GM21381 (cell line): ENCODE measurements around the gene NR2F1.

Experiments used
- ATAC-seq: cut with Tn5 transposase; IDR thresholded peaks from one replicate; pipeline ENCODE4 v1.9.1; 2021; ENCODE audit warnings: mild to moderate bottlenecking, moderate library complexity; ENCODE audit not compliant: unreplicated experiment

NR2F1 gene

DNA sequence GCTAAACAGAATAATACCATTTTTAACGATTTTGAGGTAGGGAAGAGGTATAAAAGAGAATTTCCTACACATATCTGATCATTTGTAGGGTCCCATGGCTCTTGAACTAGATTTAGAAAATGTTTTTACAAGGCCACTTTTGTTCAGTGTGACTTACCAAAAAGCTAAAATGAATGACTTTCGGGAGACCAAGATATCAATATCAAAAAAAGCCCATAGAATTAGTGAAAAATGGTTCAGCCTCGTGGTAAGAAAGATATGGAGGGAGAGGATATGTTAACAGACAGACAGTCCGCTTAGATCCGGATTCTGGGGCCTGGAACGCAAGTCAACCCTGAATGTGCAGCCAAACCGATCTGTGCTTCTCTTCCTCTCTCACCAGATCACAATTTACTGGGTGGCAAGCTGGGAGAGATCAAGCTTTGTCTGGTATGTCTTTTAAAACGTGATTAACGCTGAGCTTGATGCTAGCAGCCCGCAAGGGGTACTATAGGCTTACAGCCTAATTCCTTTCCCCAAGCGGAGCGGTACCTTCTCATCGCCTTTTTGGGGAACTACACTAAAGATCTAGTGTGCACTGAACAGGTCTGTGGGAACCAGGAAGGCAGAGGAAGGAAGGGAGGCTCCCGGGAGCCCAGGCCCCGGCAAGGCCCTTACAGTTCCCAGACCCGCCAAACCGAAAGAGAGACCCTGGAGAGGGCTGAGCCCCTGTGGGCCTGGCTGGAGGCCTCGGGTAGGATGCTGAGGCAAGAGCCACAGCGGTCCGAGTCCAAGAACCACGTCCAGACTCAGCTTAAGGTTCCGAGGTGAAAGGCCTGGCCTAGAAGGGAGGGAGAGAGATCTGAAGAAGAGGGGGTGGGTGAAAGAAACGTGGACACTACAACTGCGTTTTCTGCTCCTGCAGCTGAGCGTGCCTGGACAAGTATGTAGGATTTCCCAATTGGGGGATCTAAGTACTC is 4.9 kb upstream of the NR2F1 start:
- ATAC-seq, result no peak

- ATAC-seq, result no peak
These were observed 4.0 kb upstream of the NR2F1 start for GRCh38 chr5:93578813-93579691.

GRCh38 chr5:93579692-93580062 is 3.3 kb upstream of the NR2F1 start:
- ATAC-seq, result no peak

DNA sequence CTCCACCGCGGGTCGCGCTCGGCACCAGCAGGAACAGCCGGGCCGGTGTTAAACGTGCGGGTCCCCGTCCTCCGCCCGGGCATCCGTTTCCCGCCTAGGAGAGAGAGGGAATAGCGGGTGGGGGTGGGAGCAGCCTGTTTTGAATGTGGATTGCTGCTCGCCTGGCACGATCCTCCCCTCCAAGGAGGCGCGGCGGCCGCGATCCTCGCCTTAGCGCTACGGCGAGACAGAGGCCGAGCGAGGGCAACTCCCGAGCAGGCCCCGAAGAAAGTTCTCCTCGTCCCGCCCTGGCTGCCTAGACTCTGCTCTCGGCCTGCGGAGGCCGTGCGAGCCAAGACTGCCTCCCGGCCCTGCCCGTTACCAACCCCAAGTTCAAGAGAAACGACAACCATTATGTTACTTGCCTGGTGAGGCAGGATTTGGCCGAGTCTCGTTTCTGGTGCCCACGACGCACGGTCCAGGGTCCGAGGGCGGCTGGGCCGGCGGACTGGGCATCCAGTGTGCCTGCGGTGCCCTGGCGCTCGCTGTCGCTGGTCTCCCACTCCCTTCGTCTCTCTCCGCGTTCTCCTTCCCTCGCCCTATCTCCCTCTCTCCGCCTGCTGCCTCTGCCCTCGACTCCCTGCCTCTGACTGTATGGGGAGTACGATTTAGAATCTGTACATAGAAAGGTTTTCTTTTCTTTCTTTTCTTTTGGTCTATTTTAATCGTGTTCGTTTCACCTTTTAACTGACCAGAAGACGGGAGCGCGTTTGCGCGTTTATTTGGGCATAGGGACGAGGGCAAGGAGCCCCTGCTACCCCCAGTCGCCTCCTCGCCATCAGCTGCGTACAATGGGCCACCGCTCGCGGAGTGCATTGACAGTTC is 2.7 kb upstream of the NR2F1 start:
- no peak for ATAC-seq

GRCh38 chr5:93580927-93581445 is 2.0 kb upstream of the NR2F1 start, which contains the start of gene NR2F1-AS1:
TSS of gene NR2F1-AS1 (minus strand) at chr5:93581219.
- peak; percentile 24 for ATAC-seq

- ATAC-seq, result no peak
These were observed 907 bp upstream of the NR2F1 start for GRCh38 chr5:93582167-93582462.

- ATAC-seq, result no peak
These were observed 381 bp downstream of the NR2F1 start for GRCh38 chr5:93583439-93583767.

GRCh38 chr5:93583768-93584595 is 960 bp downstream of the NR2F1 start:
- no peak for ATAC-seq

GRCh38 chr5:93584596-93585040 is 1.6 kb downstream of the NR2F1 start:
- no peak for ATAC-seq

DNA sequence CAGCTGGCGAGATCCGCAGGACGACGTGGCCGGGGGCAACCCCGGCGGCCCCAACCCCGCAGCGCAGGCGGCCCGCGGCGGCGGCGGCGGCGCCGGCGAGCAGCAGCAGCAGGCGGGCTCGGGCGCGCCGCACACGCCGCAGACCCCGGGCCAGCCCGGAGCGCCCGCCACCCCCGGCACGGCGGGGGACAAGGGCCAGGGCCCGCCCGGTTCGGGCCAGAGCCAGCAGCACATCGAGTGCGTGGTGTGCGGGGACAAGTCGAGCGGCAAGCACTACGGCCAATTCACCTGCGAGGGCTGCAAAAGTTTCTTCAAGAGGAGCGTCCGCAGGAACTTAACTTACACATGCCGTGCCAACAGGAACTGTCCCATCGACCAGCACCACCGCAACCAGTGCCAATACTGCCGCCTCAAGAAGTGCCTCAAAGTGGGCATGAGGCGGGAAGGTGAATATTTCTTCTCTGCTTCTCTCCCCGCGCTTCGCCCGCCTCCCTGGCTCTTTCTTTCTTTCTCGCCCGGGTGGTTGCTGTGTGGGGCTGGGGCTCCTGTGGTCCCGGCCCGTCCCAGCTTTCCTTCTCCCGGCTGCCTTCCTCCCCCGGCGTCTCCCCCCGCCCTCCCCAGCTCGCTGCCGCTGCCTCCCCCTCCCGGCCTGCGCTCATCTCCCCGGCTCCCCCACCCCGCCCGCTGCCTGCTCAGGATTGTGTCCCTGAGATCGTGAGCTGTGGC is 2.2 kb downstream of the NR2F1 start:
- no peak for ATAC-seq

- no peak for ATAC-seq
These were observed 2.9 kb downstream of the NR2F1 start for GRCh38 chr5:93585767-93586385.

DNA sequence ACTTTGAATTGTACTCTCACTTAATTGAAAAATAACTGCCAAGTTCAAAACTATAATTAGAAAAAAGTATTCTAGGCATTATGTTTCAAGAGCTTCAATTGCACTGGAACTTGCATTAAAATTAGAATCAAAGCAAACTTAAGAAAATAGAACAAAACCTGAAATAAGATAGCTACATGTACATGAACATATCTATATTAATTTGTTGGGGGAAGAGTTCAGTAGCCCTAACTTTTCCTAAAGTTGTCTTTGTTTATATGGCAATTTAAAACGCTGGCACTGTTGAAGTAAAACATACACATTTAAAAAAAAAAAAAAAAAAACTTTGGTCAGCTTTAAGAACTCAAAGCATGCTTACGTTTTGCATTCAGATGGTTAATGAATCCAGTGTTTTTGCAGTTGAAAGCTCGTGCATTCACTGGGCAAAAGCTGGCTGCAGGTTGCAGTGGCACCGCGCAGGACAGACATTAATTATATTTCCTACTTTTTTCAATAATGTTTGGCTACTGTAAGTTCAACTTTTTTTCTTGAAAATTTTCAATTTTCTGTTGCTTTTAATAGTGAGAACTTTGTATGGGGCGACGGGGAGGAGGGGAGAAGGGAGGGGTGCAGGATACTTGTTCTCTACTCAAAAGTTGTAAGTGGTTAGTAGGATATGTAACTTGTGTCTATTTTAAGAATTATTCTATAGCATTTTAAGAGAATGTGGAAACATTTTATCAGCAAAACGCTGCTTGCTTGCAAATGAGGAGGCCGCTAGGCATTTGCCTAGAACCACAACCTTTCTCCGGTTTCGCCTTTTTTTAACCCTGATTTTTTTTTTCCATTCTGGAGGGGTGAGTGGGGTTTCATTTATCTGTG is 3.9 kb downstream of the NR2F1 start:
- no peak for ATAC-seq

GRCh38 chr5:93587597-93588351 is 4.8 kb downstream of the NR2F1 start:
- ATAC-seq, result no peak

DNA sequence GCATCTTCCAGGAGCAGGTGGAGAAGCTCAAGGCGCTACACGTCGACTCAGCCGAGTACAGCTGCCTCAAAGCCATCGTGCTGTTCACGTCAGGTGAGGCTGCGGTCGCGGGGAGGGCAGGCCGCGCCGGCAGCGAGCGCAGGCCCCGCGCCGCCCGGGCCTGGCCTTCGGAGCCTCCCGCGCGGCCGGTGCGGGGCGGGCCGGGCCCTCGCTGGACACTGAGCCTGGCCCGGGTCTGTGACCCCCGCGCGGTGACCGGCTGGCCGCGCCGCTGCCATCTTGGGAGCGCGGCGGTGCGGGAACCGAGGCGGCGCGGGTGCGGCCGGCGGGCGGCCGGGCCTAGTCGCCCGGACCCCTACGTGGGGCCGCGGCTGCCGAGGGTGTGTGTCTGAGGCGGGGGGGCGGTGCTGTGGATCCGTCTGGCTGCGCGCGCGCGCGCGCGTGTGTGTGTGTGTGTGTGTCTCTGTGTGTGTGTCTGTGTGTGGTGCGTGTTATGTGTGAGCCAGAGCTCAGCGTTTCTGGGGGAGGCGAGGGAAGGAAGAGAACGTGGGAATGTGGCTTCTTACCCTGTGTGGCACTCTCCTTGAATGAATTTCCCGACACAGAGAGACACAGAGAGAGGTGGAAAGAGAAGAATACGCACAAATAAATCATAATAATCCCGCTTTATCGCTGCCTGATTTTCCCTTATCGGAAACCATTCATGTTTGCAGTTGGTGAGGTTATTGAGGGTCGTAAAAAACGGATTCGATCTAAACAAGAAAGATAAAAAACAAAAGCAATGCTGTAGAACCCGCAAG is 5.5 kb downstream of the NR2F1 start:
- no peak for ATAC-seq

- no peak for ATAC-seq
These were observed 6.3 kb downstream of the NR2F1 start for GRCh38 chr5:93589152-93589828.

DNA sequence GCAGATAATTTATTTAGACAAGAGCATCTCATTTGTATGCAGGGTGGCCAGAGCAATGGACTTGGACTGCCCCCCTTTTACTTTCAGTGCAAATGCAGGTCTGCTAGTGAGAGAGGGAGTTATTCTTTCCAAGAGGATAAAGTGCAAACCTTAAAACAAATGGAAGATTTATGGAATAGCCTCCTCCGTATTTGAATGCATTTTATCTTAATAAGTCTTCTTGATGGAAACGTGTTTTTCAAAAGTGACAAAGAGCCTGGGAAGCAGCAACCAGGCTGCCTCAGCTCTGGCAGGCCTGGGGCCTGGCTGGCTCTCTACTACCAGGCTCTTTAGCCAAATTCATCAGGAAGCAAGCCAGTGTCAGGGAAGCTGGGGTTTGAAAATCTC is 6.8 kb downstream of the NR2F1 start:
- no peak for ATAC-seq
